ENCODE measurements around the gene SHROOM1.

DNA sequence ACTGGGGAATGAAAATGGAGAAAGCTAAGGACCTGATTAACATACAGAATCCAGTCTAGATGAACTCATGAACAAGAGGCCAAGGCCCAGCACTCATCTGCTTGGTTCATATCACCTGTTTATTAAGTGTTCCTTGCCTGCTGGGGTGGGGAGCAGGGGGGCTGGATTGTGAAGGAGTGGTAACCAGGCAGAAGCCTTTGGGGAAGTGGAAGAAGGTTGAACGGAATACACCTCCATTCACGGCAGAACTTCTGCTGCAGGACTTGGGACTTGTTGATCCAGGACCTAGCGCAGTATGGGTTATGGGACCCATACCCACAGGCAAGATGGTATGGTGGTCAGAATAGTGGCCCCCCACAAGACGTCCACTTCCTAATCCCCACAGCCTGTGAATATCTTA is 44.6 kb downstream of the SHROOM1 start:
- no peak for TF ChIP-seq CTCF (IDR thresholded peaks at IDR 0.05)
- TF ChIP-seq POLR2A (IDR thresholded peaks at IDR 0.05; ENCODE audit: low read depth) = no peak
- no peak for TF ChIP-seq POLR2AphosphoS5 (IDR thresholded peaks at IDR 0.05)

Measured in esophagus muscularis mucosa (tissue), 3 donors.